Loucy (cell line): ENCODE results near the gene BABAM2.

Experiments used
- EZH2phosphoT487 ChIP-seq: fragments of 200-600 bp; IDR thresholded peaks from 2 replicates; pipeline ENCODE4 v1.6.1; 2018; ENCODE audit warnings: antibody characterized with exemption, mild to moderate bottlenecking, moderate library complexity, borderline replicate concordance
- TF ChIP-seq, protein P1 (sequence below): fragments of 200-600 bp; sonication (generic); conservative IDR thresholded peaks from 2 replicates; pipeline ENCODE4 v1.5.1; 2014; ENCODE audit warnings: mild to moderate bottlenecking, antibody characterized with exemption, low read length

DNA sequence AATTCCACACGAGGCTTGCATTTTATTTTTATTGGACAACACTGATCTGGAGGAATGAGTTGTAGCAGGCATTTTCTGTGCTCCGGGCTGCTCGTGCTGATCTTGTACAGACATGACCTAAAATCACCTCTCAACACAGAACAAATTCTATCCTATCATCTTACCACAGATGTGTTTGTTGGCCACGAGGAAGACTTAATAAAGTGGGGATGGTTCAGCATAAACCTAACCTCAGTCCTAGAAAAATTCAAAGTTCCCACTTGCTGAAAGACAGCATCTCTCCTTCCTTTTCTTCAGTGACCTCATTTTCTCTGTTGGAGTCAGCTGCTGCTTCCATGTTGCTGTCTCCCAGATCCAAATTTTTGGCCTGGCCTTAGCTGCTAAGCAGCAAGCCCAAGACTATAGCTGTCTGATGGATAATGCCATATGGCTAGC lies 45.7 kb upstream of the BABAM2 start:
- TF ChIP-seq, protein P1, sequence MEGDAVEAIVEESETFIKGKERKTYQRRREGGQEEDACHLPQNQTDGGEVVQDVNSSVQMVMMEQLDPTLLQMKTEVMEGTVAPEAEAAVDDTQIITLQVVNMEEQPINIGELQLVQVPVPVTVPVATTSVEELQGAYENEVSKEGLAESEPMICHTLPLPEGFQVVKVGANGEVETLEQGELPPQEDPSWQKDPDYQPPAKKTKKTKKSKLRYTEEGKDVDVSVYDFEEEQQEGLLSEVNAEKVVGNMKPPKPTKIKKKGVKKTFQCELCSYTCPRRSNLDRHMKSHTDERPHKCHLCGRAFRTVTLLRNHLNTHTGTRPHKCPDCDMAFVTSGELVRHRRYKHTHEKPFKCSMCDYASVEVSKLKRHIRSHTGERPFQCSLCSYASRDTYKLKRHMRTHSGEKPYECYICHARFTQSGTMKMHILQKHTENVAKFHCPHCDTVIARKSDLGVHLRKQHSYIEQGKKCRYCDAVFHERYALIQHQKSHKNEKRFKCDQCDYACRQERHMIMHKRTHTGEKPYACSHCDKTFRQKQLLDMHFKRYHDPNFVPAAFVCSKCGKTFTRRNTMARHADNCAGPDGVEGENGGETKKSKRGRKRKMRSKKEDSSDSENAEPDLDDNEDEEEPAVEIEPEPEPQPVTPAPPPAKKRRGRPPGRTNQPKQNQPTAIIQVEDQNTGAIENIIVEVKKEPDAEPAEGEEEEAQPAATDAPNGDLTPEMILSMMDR, result no peak
- TF ChIP-seq EZH2phosphoT487, result no peak
